Measurements from ENCODE around the gene SLC35A2. TPM values are rescaled to one million over a fixed set of nuclear protein-coding genes. Genes with fewer than 3 reads are reported as not detected.
A peak's percentile ranks its signal among the peaks of the same experiment; 100 is the strongest.
"Not testable (repeated sequence)": the region's sequence is repeated elsewhere in the genome, so short reads cannot be mapped to it uniquely, and the experiment has no call there.

SLC35A2 gene
- total RNA-seq, 1 donor from 2014 or later: 24.4 TPM

DNA sequence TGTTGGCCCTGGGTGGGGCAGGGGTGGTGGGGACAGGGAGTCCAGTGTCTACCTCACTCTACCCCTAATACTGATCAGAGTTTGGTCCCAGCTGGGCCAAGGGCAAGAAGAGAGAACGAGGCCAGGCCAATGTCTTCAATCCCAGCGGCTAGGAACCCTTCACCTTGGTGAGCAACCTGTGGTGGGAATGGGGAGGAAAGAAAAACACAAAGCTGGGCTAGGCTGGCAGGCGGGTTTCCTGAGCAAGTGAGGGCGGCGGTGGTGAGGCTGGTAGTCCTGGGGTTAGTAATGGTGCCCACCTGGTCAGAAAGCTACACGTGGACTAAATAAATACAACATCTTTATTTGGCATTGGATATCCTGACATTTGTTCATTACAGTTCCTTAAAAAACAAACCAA lies 8.2 kb downstream of the SLC35A2 start:
- no peak for DNase-seq (ENCODE audit: low read depth)

DNA sequence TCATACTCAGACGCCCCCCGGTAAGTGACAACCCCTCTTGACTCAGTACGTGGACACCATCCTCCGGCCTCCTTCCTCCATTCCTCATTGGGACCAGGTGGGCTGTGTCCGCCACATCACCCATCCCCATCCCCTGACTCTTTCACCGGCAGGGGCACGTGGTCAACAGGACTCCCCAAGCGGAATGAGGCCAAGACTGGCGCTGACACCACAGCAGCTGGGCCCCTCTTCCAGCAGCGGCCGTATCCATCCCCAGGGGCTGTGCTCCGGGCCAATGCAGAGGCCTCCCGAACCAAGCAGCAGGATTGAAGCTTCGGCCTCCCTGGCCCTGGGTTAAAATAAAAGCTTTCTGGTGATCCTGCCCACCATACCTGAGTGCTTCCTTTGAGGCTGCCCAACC lies 8.7 kb downstream of the SLC35A2 start:
- DNase-seq (ENCODE audit: low read depth): no peak

DNA sequence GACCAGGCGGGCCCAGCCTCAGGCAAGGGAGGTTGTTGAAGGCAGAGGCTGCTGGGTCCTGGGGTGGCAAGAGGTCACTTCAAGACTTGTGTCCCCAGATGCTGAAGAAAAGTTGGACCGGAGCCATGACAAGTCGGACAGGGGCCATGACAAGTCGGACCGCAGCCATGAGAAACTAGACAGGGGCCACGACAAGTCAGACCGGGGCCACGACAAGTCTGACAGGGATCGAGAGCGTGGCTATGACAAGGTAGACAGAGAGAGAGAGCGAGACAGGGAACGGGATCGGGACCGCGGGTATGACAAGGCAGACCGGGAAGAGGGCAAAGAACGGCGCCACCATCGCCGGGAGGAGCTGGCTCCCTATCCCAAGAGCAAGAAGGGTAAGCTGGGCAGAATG lies 9.3 kb downstream of the SLC35A2 start:
- no peak for DNase-seq (ENCODE audit: low read depth)

DNA sequence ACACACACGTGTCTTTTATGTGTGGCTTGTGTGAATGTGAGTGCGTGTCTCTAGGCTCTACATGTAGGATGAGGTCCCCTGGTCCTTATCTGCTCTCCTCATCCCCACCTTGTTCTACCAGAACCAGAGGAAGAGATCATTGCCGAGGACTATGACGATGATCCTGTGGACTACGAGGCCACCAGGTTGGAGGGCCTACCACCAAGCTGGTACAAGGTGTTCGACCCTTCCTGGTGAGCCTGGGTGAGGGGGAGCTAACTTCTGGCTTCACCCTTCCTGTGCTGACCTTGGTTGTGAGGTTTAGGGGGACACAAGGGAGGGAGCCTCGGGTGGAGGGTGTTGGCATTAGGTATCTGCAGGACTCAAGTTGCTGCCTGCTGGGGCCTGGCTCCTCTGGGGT lies 10.4 kb downstream of the SLC35A2 start:
- DNase-seq (ENCODE audit: low read depth): no peak

DNA sequence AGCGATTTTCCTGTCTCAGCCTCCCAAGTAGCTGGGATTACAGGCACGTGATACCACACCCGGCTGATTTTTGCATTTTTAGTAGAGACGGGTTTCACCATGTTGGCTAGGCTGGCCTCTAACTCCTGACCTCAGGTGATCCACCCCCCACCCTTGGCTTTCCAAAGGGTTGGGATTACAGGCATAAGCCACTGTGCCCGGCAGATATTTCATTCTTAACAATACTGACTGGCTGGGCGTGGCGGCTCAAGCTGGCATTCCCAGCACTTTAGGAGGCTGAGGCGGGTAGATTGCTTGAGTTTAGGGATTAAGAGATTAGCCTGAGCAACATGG lies 12.4 kb downstream of the SLC35A2 start:
- DNase-seq (ENCODE audit: low read depth): no peak

DNA sequence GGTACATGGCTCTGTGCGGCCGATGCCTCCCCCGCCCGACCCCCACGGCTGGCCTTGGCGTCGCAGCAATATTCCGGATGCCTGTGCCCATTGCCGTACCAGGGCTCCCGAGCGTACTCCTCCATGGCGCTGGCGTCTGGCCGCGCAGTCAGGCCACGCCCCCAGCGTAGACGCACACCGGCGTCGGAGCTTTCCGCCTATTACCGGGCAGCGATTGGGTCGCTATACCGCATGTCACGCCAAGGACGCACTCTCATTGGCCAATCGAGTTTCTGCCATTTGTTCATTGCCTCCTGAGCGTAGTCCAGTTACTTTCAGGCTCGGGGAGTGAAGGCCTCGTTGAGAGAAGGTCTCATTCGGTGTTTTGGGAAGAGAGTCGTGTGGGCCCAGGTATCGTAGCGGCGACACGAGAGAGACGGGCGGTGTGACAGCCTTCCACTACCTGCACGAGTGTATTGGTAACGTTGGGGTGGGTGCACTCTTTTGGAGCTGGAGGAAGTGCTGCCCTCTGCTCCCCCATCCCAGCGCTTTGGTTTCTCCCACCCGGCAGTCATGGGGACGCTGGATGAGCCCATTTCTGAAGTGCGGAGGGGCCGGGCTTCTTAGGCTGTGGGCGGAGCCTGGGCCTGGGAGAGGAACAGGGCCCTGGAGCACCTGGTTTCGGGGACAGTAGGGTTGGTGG lies 13.7 kb downstream of the SLC35A2 start, which contains the start of the genes PQBP1 and TIMM17B:
TSS of gene PQBP1 (plus strand) at position 306 of the 682 bp plus-strand sequence. CDS start 580 bp downstream, outside the sequence.
TSS of gene TIMM17B (minus strand) at position 144 of the 682 bp plus-strand sequence. CDS start at position 125, 19 bp downstream.
- DNase-seq (ENCODE audit: low read depth): peak; percentile 96

DNA sequence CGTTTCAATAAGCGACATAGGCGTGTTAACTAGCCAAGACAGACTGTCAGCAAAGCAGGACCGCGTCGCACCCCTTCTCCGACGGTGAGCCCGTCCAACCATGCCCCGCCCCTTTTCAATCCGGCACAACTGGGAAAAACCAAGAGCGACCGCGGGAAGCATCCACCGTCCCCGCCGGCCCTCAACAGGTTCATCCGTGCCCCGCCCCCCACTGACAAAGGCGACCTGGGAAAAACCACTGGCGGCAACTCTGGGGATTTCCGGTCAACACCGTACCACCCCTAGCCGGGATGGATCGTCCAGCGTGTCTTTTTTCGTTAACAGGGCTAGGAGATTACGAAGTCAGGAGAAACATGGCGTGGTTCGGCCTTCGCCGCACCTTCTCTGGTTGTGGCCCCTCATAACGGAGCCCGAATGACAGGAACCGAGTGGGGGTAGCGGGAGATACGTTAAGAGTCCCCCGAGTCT lies 14.3 kb downstream of the SLC35A2 start:
- DNase-seq (ENCODE audit: low read depth): peak; percentile 80

DNA sequence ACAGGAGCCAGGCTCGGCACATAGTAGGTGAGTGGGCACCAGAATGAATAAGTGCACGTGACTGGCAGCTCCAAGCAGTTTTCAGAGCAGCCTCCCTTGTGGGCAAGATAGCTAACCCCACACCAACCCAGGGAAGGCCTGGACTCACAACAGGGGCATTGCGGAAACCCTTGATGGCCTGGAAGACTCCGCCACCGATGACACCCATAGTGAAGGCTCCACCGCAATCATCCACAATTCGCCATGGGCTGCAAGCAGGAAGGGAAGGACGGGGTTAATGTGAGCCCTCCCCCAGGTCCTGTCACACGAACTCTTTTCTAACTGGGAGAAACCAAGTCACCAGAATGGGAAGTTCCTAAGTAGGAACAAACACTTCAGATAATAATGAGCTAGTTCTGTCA lies 14.8 kb downstream of the SLC35A2 start:
- peak; percentile 36 for DNase-seq (ENCODE audit: low read depth)

DNA sequence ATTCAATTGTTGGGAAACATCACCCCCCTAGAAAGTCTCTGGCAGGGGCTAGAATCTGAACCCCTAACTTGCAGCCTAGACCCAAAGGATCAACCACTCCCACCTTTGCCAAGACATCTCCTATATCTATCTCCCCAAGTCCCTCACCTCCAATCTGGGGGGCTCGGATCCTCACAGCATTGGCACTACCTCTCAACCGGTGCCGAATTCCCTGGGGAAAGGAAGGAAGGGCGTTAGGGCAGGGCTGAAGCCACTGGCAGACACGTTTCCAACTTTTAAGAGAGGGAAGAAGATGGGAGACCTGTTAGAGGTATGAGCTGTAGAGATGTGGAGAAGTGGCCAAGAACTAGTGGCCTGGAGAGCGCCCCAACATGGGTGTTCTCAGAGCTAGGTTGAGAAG lies 16.6 kb downstream of the SLC35A2 start:
- no peak for DNase-seq (ENCODE audit: low read depth)

DNA sequence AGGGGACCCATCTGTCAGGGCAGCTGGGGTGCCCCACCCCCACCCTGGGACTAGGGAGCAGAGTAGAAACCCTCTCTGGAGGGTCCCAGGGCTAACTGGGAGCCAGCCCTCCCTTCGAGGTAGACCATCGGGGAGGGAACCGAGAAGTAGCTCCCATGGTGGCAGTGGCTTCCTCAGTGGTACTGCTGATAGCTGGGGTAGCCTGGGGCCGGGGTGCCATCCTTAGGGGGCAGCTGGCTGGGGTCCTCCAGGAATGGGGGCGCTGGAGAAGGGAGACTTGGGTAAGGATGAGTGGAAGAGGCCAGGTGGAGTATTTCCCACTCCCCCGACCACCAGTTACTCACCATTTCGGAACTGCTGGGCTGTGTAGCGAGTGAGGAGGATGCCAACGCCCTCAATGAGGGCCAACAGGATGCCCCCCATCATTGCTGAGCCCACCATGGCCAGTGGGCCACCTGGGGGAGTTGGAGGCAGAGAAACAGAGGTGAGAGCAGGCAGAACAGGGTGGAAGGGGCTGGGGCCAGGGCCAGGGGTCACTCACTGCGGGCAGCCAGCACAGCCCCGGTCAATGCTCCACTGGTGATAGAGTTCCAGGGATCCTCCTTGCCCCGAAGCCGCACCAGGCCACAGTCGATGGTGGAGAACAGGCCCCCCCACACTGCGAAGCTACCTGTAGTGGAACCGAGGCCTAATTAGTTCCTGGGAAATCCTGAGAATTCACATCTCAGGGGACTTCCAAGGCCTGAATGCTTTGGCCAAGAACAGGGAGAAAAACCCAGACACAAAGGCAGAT lies 17.7 kb downstream of the SLC35A2 start:
- no peak for DNase-seq (ENCODE audit: low read depth)

DNA sequence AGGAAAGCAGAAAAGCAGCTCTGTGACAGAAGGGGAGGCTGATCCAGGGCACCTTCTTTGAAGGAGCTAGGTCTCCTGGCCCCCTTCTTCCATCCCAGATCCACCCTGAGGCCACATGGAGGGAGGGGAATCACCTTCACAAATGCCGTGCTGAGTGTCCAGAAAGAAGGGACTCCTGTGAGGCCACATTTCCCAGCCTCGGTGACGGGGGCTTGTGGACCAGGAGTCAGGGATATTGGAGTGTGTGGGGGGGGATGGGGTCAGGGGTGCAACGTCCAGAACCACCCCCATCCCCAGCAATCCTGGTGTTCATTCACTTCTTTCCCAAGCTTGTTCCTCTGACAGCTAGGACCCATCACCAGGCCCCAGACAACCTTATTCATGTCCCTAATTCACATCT lies 18.6 kb downstream of the SLC35A2 start:
- no peak for DNase-seq (ENCODE audit: low read depth)

DNA sequence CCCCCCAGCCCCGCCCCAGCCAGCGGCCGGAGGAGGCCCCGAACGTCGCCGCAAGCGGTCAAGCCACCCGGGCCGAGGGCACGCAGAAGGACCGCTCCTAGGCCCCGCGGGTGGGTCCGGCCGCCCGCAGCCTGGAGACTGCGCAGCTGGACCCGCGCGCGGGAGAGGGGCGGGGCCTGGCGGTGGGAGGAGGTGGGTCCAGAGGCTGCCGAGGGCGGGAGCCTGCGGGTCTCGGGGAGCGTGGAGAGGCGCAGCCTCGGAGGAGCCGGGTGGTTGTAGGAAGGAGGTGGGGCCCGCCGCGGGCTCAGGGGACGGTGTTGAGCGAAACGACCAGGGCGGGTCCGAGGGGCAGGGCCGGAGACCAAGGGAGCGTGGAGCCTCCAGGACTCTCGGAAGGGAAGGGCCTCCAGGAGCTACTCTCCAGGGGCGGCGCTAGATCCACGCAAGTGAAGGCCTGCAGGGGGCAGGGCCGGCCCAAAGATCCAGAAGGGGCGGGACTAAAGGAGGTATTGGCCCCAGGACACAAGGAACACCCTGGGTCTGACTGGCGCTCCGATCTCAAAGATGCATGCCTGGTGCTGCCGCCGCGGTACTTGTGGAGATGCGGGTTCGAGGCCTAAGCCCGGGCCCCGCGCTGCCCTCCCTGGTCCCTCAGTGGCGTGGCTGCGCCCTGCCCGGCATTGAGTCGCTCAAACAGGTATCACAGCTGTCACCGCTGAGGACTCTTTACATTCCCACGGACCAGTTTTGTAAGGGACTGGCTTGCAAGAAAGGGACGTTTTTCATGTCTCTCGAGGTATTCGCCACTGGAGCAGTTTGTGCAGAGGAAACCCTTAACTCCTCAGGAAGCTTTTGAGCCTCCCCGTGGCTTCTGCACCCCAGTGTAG lies 19.8 kb downstream of the SLC35A2 start:
- DNase-seq (ENCODE audit: low read depth): peak; percentile 85

DNA sequence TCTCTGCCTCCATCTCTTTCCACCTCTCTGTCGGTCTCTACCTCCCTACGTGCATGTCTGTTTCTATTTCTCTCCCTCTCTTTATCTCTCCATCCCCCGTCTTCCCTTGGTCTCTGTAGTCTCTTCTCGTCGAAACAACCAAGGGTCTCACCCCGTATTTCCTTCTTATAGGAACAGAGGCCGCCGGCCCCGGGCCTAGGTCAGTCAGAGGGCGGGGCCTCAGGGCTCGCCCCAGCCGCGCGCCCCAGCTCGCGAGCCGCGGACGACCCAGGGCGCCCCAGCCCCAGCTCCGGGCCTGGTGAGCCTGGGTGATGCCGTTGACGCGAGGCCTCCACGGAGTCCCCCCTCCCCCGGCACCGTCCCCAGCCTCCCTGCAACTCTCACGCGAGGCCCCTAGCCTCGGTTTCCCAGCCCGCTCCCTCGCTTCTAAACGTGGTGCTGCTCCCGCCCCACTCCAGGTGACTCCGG lies 20.5 kb downstream of the SLC35A2 start:
- DNase-seq (ENCODE audit: low read depth): peak; percentile 2

DNA sequence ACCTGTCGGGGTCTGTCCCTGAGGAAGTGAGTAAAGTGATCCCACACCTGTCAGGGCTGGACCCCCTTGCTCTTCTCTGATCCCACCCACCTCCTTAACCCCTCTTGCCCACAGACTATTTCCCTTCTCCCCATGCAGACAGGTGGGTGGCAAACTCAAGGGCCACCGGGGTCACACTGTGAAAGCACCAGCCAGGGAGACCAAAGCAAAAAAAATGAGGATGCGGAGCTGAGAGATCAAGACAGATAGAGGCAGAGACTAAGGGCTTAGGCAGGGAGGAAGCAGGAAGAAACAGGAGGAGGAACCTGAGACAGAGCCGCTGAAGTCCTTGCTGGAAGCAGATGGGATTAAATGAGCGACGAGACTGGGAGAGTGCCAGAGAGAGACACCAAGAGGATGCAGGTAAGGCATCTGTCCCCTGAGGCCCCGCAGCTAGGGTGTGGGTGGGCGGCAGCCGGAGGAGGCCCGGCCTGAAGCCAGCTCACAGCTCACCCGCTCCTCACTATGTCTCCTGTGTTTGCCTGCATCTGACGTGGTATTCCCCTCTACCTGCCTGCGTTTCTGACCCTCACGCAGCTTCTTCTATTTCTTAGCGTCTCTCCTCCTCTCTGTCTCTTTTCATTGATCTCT lies 21.0 kb downstream of the SLC35A2 start:
- no peak for DNase-seq (ENCODE audit: low read depth)

DNA sequence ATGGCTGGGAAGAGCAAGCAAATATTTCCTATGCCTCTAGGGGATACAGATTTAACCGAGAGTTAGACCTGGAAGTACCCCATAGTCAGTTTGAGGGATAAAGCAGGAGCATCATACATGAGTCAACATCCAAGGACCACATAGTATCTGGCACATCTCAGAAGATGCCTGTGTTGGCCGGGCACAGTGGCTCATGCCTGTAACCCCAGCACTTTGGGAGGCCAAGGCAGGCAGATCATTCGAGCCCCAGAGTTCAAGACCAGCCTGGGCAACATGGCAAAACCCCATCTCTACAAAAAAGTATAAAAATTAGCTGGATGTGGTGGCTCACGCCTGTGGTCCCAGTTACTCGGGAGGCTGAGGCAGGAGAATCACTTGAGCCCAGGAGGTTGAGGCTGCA lies 24.9 kb downstream of the SLC35A2 start:
- DNase-seq (ENCODE audit: low read depth): not testable (repeated sequence)

DNA sequence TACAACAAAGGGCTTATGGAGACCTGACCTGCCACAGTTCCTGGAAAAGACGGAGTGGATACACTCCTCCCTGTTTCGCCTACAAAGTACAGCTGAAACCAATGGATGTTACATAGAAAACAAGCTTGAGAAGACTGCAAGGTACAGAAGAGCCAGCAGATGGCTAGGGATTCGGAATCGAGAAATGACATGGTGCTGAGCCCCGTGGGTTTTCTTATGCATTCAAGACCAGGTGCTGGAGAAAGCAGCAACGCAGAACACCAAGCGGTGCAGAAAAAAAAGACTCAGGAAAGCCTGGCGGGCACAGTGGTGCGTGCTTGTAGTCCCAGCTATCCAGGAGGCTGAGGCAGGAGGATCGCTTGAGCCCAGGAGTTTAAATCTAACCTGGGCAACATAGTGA lies 27.7 kb downstream of the SLC35A2 start:
- no peak for DNase-seq (ENCODE audit: low read depth)

DNA sequence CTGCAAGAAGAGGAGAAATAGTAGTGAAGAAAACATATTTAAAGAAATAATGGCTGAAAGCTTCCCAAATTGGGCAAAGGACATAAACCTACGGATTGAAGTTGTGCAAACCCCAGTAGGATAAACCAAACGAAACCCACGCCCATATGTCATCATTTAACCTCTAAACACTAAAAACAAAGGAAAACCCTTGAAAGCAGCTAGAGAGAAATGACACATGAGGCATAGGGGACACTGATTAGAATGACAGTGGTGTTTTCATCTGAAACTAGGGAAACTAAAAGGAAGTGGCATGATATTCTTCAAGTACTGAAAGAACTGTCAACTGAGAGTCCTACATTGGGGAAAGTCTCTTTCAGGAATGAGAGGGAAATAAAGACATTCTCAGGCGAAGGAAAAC lies 34.5 kb downstream of the SLC35A2 start:
- DNase-seq (ENCODE audit: low read depth): not testable (repeated sequence)

DNA sequence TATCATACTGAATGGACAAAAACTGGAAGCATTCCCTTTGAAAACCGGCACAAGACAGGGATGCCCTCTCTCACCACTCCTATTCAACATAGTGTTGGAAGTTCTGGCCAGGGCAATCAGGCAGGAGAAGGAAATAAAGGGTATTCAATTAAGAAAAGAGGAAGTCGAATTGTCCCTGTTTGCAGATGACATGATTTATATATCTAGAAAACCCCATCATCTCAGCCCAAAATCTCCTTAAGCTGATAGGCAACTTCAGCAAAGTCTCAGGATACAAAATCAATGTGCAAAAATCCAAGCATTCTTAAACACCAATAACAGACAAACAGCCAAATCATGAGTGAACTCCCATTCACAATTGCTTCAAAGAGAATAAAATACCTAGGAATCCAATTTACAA lies 39.4 kb downstream of the SLC35A2 start:
- not testable (repeated sequence) for DNase-seq (ENCODE audit: low read depth)

DNA sequence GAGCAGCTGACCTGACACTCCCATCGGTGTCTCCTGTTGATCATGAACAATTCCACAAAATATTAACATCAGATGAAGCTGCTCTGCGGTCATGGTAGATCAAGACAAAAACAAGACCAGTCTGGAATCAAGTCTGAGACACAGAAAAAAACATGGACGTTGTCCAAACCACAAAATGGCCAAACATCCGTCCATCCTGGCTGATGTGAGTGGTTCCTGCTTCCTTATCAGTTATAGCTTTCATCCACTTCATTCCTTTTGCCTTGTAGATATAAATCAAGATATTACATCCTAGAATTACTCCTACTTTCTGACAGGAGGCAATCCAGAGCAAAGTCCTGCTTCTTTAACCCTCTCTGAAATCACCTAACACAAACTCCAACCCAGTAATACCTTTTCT lies 47.2 kb downstream of the SLC35A2 start:
- peak; percentile 49 for DNase-seq (ENCODE audit: low read depth)

DNA sequence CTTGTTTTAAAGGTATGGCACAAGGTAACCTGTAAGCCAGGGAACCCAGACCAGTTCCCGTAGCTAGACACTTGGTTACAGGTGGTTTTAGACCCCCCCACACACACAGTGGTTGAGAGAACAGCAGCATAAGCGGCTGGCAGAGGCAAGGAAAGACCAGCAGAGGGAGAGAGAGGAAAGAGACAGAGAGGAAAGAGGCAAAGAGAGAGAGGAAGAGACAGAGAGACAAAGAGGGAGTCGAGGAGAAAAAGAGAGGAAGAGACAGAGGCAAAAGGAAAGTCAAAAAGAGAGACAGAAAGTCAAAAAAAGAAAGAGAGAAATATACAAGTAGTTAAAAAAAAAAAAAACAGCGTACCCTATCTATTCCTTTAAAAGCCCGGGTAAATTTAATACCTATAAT lies 56.5 kb downstream of the SLC35A2 start:
- peak; percentile 19 for DNase-seq (ENCODE audit: low read depth)

Measured in myocyte (in vitro differentiated cells).